Tibial nerve (tissue), 4 donors: ENCODE measurements around the gene DNAJC4. TPM values are rescaled to one million over a fixed set of nuclear protein-coding genes. Genes with fewer than 3 reads are reported as not detected.

Experiments
- DNase-seq, 2 donors: peaks; one replicate each; pipeline ENCODE4 v3.0.0-alpha.2; 2019; ENCODE audit warnings: low spot score in 2 of 2
- H3K27ac ChIP-seq, 4 donors: fragments of 200-600 bp; sonication (generic) in 3 of 4; one replicate each; pipeline ENCODE4 v1.5.1; 2017 to 2019; ENCODE audit warnings: mild to moderate bottlenecking in 1 of 4
- H3K27me3 ChIP-seq, 2 donors: fragments of 200-600 bp; sonication (generic) in 1 of 2; one replicate each; pipeline versions ENCODE4 v1.5.1 to v1.6.0; 2017 to 2019
- H3K36me3 ChIP-seq, 3 donors: fragments of 200-600 bp; sonication (generic); one replicate each; pipeline ENCODE4 v1.5.1; 2018 to 2019
- H3K4me1 ChIP-seq, 4 donors: fragments of 200-600 bp; sonication (generic) in 3 of 4; one replicate each; pipeline ENCODE4 v1.5.1; 2017 to 2019
- H3K4me3 ChIP-seq, 4 donors: fragments of 200-600 bp; sonication (generic) in 3 of 4; one replicate each; pipeline ENCODE4 v1.5.1; 2017 to 2019; ENCODE audit warnings: mild to moderate bottlenecking in 1 of 4, moderate library complexity in 1 of 4
- H3K9me3 ChIP-seq, 4 donors: fragments of 200-600 bp; sonication (generic) in 3 of 4; one replicate each; pipeline ENCODE4 v1.5.1; 2017 to 2019
- CTCF ChIP-seq, 5 experiments: fragments of 200-600 bp in 3 of 5; fragments of 450-650 bp in 2 of 5; sonication (generic) in 3 of 5; IDR thresholded peaks; one replicate each; pipeline ENCODE4 v1.5.1; 2016 to 2019; ENCODE audit warnings: antibody characterized with exemption in 5 of 5, mild to moderate bottlenecking in 3 of 5, moderate library complexity in 2 of 5
- EP300 ChIP-seq, 2 donors: sonication (generic); formaldehyde crosslinking; IDR thresholded peaks; one replicate each; pipeline ENCODE4 v1.6.1; 2017; ENCODE audit warnings: antibody characterized with exemption in 2 of 2, mild to moderate bottlenecking in 1 of 2
- POLR2A ChIP-seq, 2 donors: fragments of 450-650 bp; IDR thresholded peaks; one replicate each; pipeline ENCODE4 v1.6.1; 2017; ENCODE audit warnings: antibody characterized with exemption in 2 of 2, mild to moderate bottlenecking in 2 of 2, moderate library complexity in 2 of 2
- WGBS, 2 donors: methylation state at CpG; one replicate each; pipeline ENCODE4 v1.1.5; 2018; 5-methylcytosine and 5-hydroxymethylcytosine counted together
- total RNA-seq, 4 donors: library from RNA; depleted of rRNA; stranded (reverse); fragments of >200 nt; gene quantifications; one replicate each; pipeline ENCODE4 v1.1.0, GENCODE V29; 2016

Gene DNAJC4
- total RNA-seq, 4 donors from 2014 or later = 20.1 to 42.0 (median 25.8) TPM

- no peaks in the 10 kb centered on the region for H3K9me3 ChIP-seq
- H3K4me1 ChIP-seq = peaks cover 0 to 54% (median 33%) of the 10 kb centered on the region in 4 donors
Measured at GRCh38 chr11:64240435-64241240, 10.3 kb downstream of the DNAJC4 start, which contains the start of gene FKBP2. TSS of gene FKBP2 (plus strand) at chr11:64241095. CDS start at chr11:64242388, 1,293 bp downstream.

GRCh38 chr11:64241241-64241490 lies 10.8 kb downstream of the DNAJC4 start:
- Histone ChIP-seq H3K36me3 (peaks cover 0 to 48% (median 4%) of the 10 kb centered on the region in 3 donors), H3K27me3 (no peaks in the 10 kb centered on the region), H3K4me3 (peak overlapping the region; percentile 55 to 91 (median 82)), H3K9me3 (no peaks in the 10 kb centered on the region), H3K4me1 (peaks cover 0 to 54% (median 34%) of the 10 kb centered on the region in 4 donors), H3K27ac (peak overlapping the region; percentile 95 to 100 (median 100))
- TF ChIP-seq CTCF (IDR thresholded peaks at IDR 0.05) (no peak), EP300 (IDR thresholded peaks at IDR 0.05) (no peak), POLR2A (IDR thresholded peaks at IDR 0.05) (no peak)
- DNase-seq = peak; percentile 97 to 99
- 1 to 4% methylated on average over 23 of the region's 24 CpGs for WGBS, 2 donors

More at GRCh38 chr11:64240435-64241240, 10.3 kb downstream of the DNAJC4 start, which contains the start of gene FKBP2:
- Histone ChIP-seq H3K27me3 (no peaks in the 10 kb centered on the region), H3K36me3 (peaks cover 0 to 51% (median 4%) of the 10 kb centered on the region in 3 donors), H3K27ac (peak within 1 kb of the TSS; percentile 95 to 100 (median 100)), H3K4me3 (peak within 1 kb of the TSS; percentile 78 to 98 (median 88))
- peak; percentile 93 to 96 for DNase-seq
- WGBS, 2 donors = 1 to 2% methylated on average over 29 to 34 of the region's 58 CpGs
- TF ChIP-seq CTCF (IDR thresholded peaks at IDR 0.05) (peak in 1 of 5 experiments; percentile 47), EP300 (IDR thresholded peaks at IDR 0.05) (peak; percentile 96 to 98), POLR2A (IDR thresholded peaks at IDR 0.05) (peak; percentile 81 to 93)

GRCh38 chr11:64241491-64242374 lies 11.4 kb downstream of the DNAJC4 start:
- Histone ChIP-seq H3K4me1 (peaks cover 0 to 54% (median 34%) of the 10 kb centered on the region in 4 donors), H3K9me3 (no peaks in the 10 kb centered on the region), H3K4me3 (peak overlapping the region; percentile 78 to 98 (median 88)), H3K27ac (peak overlapping the region; percentile 95 to 100 (median 100)), H3K27me3 (no peaks in the 10 kb centered on the region), H3K36me3 (peaks cover 0 to 44% (median 4%) of the 10 kb centered on the region in 3 donors)
- no peak for DNase-seq
- TF ChIP-seq CTCF (IDR thresholded peaks at IDR 0.05) (peak in 1 of 5 experiments; percentile 27), EP300 (IDR thresholded peaks at IDR 0.05) (peak; percentile 44 to 74), POLR2A (IDR thresholded peaks at IDR 0.05) (peak; percentile 13 to 59)
- 1 to 2% methylated on average over 39 to 54 of the region's 63 CpGs for WGBS, 2 donors

GRCh38 chr11:64243236-64243854 lies 13.0 kb downstream of the DNAJC4 start:
- H3K36me3 ChIP-seq = peaks cover 0 to 28% (median 3%) of the 10 kb centered on the region in 3 donors
- H3K27ac ChIP-seq = peak overlapping the region in 1 of 4 donors; percentile 100
- TF ChIP-seq CTCF (IDR thresholded peaks at IDR 0.05) = no peak
- TF ChIP-seq POLR2A (IDR thresholded peaks at IDR 0.05) = no peak
- TF ChIP-seq EP300 (IDR thresholded peaks at IDR 0.05) = no peak
- H3K27me3 ChIP-seq = no peaks in the 10 kb centered on the region
- H3K9me3 ChIP-seq = no peaks in the 10 kb centered on the region
- WGBS, 2 donors = 76 to 81% methylated on average over 8 of the region's 8 CpGs
- no peak overlapping the region for H3K4me3 ChIP-seq
- DNase-seq = no peak
- peaks cover 0 to 66% (median 34%) of the 10 kb centered on the region in 4 donors for H3K4me1 ChIP-seq
